Measurements from ENCODE around the gene FAM163B. TPM values are rescaled to one million over a fixed set of nuclear protein-coding genes. Genes with fewer than 3 reads are reported as not detected.
A peak's percentile ranks its signal among the peaks of the same experiment; 100 is the strongest.

Gene FAM163B
- total RNA-seq: not detected
- polyA plus RNA-seq: not detected

- no peaks in the 10 kb centered on the region for H3K36me3 Mint-ChIP-seq
- H3K27me3 Mint-ChIP-seq: peaks cover 43% of the 10 kb centered on the region
- no peak within 1 kb of the TSS for H3K27ac Mint-ChIP-seq
These were observed at the start of gene FAM163B for GRCh38 chr9:133609311-133610098. Gene FAM163B, minus strand, starts transcription at chr9:133609389. Its CDS starts 29,166 bp downstream, at chr9:133580223.

DNA sequence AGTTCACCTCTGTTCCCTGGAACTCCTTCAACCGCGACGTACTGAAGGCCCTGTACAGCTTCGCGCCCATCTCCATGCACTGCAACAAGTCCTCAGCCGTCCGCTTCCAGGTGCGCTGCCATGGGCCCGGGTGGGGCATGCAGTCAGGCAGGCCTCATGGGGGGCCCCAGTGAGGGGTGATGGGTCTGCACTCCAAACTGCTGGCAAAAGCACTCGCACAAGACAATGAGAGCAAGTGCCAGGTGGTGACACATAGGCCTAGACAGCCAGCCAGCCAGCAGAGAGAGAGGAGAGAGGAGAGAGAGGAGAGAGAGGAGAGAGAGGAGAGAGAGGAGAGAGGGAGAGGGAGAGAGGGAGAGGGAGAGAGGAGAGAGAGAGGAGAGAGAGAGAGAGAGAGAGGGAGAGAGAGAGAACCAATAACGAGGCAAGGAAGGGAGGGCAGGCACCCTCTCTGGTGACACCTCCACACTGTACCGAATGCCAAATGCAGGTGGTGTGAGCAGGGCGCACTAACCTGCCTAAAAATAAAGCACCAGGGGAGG lies 48.0 kb upstream of the FAM163B start:
- Mint-ChIP-seq H3K4me3 (peak overlapping the region in 1 of 4 donors; percentile 24), H3K9me3 (no peaks in the 10 kb centered on the region), H3K4me1 (peaks cover 0 to 39% (median 7%) of the 10 kb centered on the region in 4 donors), H3K27ac (no peak overlapping the region), H3K36me3 (no peaks in the 10 kb centered on the region), H3K27me3 (peaks cover 28% of the 10 kb centered on the region)
- no peaks in the 10 kb centered on the region for H3K27me3 ChIP-seq (ENCODE audit: control insufficient read depth, insufficient read depth, low read length)
- no peaks in the 10 kb centered on the region for H3K36me3 ChIP-seq (ENCODE audit: control insufficient read depth, insufficient read depth, low read length)
- no peaks in the 10 kb centered on the region for H3K9me3 ChIP-seq (ENCODE audit: control insufficient read depth in 2 of 2, low read length in 2 of 2)
- H3K27ac ChIP-seq (ENCODE audit: insufficient read depth, low read length, poor library complexity, severe bottlenecking): no peak overlapping the region
- DNase-seq (no peak), ATAC-seq (ENCODE audit: low read depth in 2 of 2) (no peak)
- H3K4me1 ChIP-seq (ENCODE audit: control insufficient read depth, insufficient read depth, low read length, poor library complexity, severe bottlenecking): peaks cover 15% of the 10 kb centered on the region
- no peak overlapping the region for H3K4me3 ChIP-seq (ENCODE audit: low read depth, low read length)

More at GRCh38 chr9:133609311-133610098, at the start of gene FAM163B:
- no peak for ATAC-seq (ENCODE audit: low read depth in 2 of 2)
- H3K4me1 ChIP-seq (ENCODE audit: control insufficient read depth, insufficient read depth, low read length, poor library complexity, severe bottlenecking): no peaks in the 10 kb centered on the region
- no peak within 1 kb of the TSS for H3K27ac ChIP-seq (ENCODE audit: insufficient read depth, low read length, poor library complexity, severe bottlenecking)
- peaks cover 0 to 6% (median 0%) of the 10 kb centered on the region in 7 donors for H3K9me3 Mint-ChIP-seq
- DNase-seq: peak in 2 of 3 donors; percentile 4 to 15
- no peaks in the 10 kb centered on the region for H3K36me3 ChIP-seq (ENCODE audit: control insufficient read depth, insufficient read depth, low read length)
- H3K4me3 Mint-ChIP-seq: peak within 1 kb of the TSS in 1 of 4 donors; percentile 48
- peaks cover 2% of the 10 kb centered on the region for H3K27me3 ChIP-seq (ENCODE audit: control insufficient read depth, insufficient read depth, low read length)
- H3K4me3 ChIP-seq (ENCODE audit: low read depth, low read length): no peak within 1 kb of the TSS
- peaks cover 0 to 7% (median 0%) of the 10 kb centered on the region in 4 donors for H3K4me1 Mint-ChIP-seq
- H3K9me3 ChIP-seq (ENCODE audit: control insufficient read depth in 2 of 2, low read length in 2 of 2): no peaks in the 10 kb centered on the region

GRCh38 chr9:133656211-133657119 lies 47.3 kb upstream of the FAM163B start:
- Histone ChIP-seq H3K9me3 (ENCODE audit: control insufficient read depth in 2 of 2, low read length in 2 of 2) (no peaks in the 10 kb centered on the region), H3K4me3 (ENCODE audit: low read depth, low read length) (no peak overlapping the region), H3K27me3 (ENCODE audit: control insufficient read depth, insufficient read depth, low read length) (no peaks in the 10 kb centered on the region), H3K4me1 (ENCODE audit: control insufficient read depth, insufficient read depth, low read length, poor library complexity, severe bottlenecking) (peaks cover 15% of the 10 kb centered on the region), H3K36me3 (ENCODE audit: control insufficient read depth, insufficient read depth, low read length) (no peaks in the 10 kb centered on the region), H3K27ac (ENCODE audit: insufficient read depth, low read length, poor library complexity, severe bottlenecking) (no peak overlapping the region)
- H3K36me3 Mint-ChIP-seq: no peaks in the 10 kb centered on the region
- ATAC-seq (ENCODE audit: low read depth in 2 of 2) (peak; percentile 54 to 66), DNase-seq (peak in 2 of 3 donors; percentile 34 to 41)
- H3K4me3 Mint-ChIP-seq: peak overlapping the region in 2 of 4 donors; percentile 24 to 32
- H3K4me1 Mint-ChIP-seq: peaks cover 0 to 39% (median 7%) of the 10 kb centered on the region in 4 donors
- H3K9me3 Mint-ChIP-seq: no peaks in the 10 kb centered on the region
- H3K27me3 Mint-ChIP-seq: peaks cover 28% of the 10 kb centered on the region
- H3K27ac Mint-ChIP-seq: no peak overlapping the region

GRCh38 chr9:133655701-133656100 lies 46.5 kb upstream of the FAM163B start:
- no peaks in the 10 kb centered on the region for H3K9me3 Mint-ChIP-seq
- Histone ChIP-seq H3K36me3 (ENCODE audit: control insufficient read depth, insufficient read depth, low read length) (no peaks in the 10 kb centered on the region), H3K27ac (ENCODE audit: insufficient read depth, low read length, poor library complexity, severe bottlenecking) (no peak overlapping the region), H3K4me3 (ENCODE audit: low read depth, low read length) (no peak overlapping the region), H3K9me3 (ENCODE audit: control insufficient read depth in 2 of 2, low read length in 2 of 2) (no peaks in the 10 kb centered on the region), H3K4me1 (ENCODE audit: control insufficient read depth, insufficient read depth, low read length, poor library complexity, severe bottlenecking) (peaks cover 15% of the 10 kb centered on the region), H3K27me3 (ENCODE audit: control insufficient read depth, insufficient read depth, low read length) (no peaks in the 10 kb centered on the region)
- H3K27me3 Mint-ChIP-seq: peaks cover 29% of the 10 kb centered on the region
- H3K4me1 Mint-ChIP-seq: peaks cover 0 to 39% (median 7%) of the 10 kb centered on the region in 4 donors
- H3K36me3 Mint-ChIP-seq: no peaks in the 10 kb centered on the region
- DNase-seq (no peak), ATAC-seq (ENCODE audit: low read depth in 2 of 2) (no peak)
- no peak overlapping the region for H3K27ac Mint-ChIP-seq
- no peak overlapping the region for H3K4me3 Mint-ChIP-seq

- Histone ChIP-seq H3K4me1 (ENCODE audit: control insufficient read depth, insufficient read depth, low read length, poor library complexity, severe bottlenecking) (peaks cover 15% of the 10 kb centered on the region), H3K27me3 (ENCODE audit: control insufficient read depth, insufficient read depth, low read length) (no peaks in the 10 kb centered on the region), H3K4me3 (ENCODE audit: low read depth, low read length) (no peak overlapping the region), H3K36me3 (ENCODE audit: control insufficient read depth, insufficient read depth, low read length) (no peaks in the 10 kb centered on the region), H3K9me3 (ENCODE audit: control insufficient read depth in 2 of 2, low read length in 2 of 2) (no peaks in the 10 kb centered on the region), H3K27ac (ENCODE audit: insufficient read depth, low read length, poor library complexity, severe bottlenecking) (no peak overlapping the region)
- Mint-ChIP-seq H3K4me3 (no peak overlapping the region), H3K4me1 (peaks cover 0 to 38% (median 7%) of the 10 kb centered on the region in 4 donors), H3K27me3 (peaks cover 33% of the 10 kb centered on the region), H3K36me3 (no peaks in the 10 kb centered on the region), H3K9me3 (peaks cover 0 to under 1% (median 0%) of the 10 kb centered on the region in 7 donors), H3K27ac (no peak overlapping the region)
- DNase-seq (no peak), ATAC-seq (ENCODE audit: low read depth in 2 of 2) (no peak)
These were observed 45.8 kb upstream of the FAM163B start for GRCh38 chr9:133654736-133655657.

- H3K4me3 Mint-ChIP-seq: no peak overlapping the region
- no peaks in the 10 kb centered on the region for H3K36me3 ChIP-seq (ENCODE audit: control insufficient read depth, insufficient read depth, low read length)
- H3K27me3 Mint-ChIP-seq: peaks cover 39% of the 10 kb centered on the region
- peaks cover 0 to 29% (median 6%) of the 10 kb centered on the region in 4 donors for H3K4me1 Mint-ChIP-seq
- no peaks in the 10 kb centered on the region for H3K36me3 Mint-ChIP-seq
- no peak overlapping the region for H3K27ac ChIP-seq (ENCODE audit: insufficient read depth, low read length, poor library complexity, severe bottlenecking)
- no peak overlapping the region for H3K4me3 ChIP-seq (ENCODE audit: low read depth, low read length)
- H3K27ac Mint-ChIP-seq: no peak overlapping the region
- ATAC-seq (ENCODE audit: low read depth in 2 of 2): no peak
- H3K27me3 ChIP-seq (ENCODE audit: control insufficient read depth, insufficient read depth, low read length): no peaks in the 10 kb centered on the region
- DNase-seq: no peak
- H3K9me3 Mint-ChIP-seq: peaks cover 0 to 2% (median 0%) of the 10 kb centered on the region in 7 donors
- peaks cover 9% of the 10 kb centered on the region for H3K4me1 ChIP-seq (ENCODE audit: control insufficient read depth, insufficient read depth, low read length, poor library complexity, severe bottlenecking)
- no peaks in the 10 kb centered on the region for H3K9me3 ChIP-seq (ENCODE audit: control insufficient read depth in 2 of 2, low read length in 2 of 2)
These were observed 44.4 kb upstream of the FAM163B start for GRCh38 chr9:133653638-133654037.

- no peak for ATAC-seq (ENCODE audit: low read depth in 2 of 2)
- H3K27me3 Mint-ChIP-seq: peaks cover 31% of the 10 kb centered on the region
- no peak for DNase-seq
- H3K4me3 Mint-ChIP-seq: no peak overlapping the region
- H3K36me3 ChIP-seq (ENCODE audit: control insufficient read depth, insufficient read depth, low read length): no peaks in the 10 kb centered on the region
- no peaks in the 10 kb centered on the region for H3K9me3 ChIP-seq (ENCODE audit: control insufficient read depth in 2 of 2, low read length in 2 of 2)
- H3K9me3 Mint-ChIP-seq: peaks cover 0 to 2% (median 0%) of the 10 kb centered on the region in 7 donors
- no peak overlapping the region for H3K27ac ChIP-seq (ENCODE audit: insufficient read depth, low read length, poor library complexity, severe bottlenecking)
- no peaks in the 10 kb centered on the region for H3K36me3 Mint-ChIP-seq
- no peaks in the 10 kb centered on the region for H3K4me1 ChIP-seq (ENCODE audit: control insufficient read depth, insufficient read depth, low read length, poor library complexity, severe bottlenecking)
- peaks cover 0 to 4% (median 2%) of the 10 kb centered on the region in 4 donors for H3K4me1 Mint-ChIP-seq
- H3K27me3 ChIP-seq (ENCODE audit: control insufficient read depth, insufficient read depth, low read length): no peaks in the 10 kb centered on the region
- no peak overlapping the region for H3K4me3 ChIP-seq (ENCODE audit: low read depth, low read length)
- H3K27ac Mint-ChIP-seq: no peak overlapping the region
These were observed 40.8 kb upstream of the FAM163B start for GRCh38 chr9:133650026-133650425.

All from CD4-positive, CD25-positive, alpha-beta regulatory T cell (primary cell).